GM04503 (cell line): ENCODE results near the gene PIAS4.

ENCODE experiments used
- DNase-seq: peaks from one replicate; pipeline ENCODE4 v3.0.0-alpha.2; 2012; ENCODE audit warnings: low read depth

The PIAS4 gene

GRCh38 chr19:4059891-4060620, 52.5 kb downstream of the PIAS4 start:
- no peak for DNase-seq

GRCh38 chr19:4060621-4061177, 53.2 kb downstream of the PIAS4 start:
- no peak for DNase-seq

GRCh38 chr19:4061178-4061682, 53.7 kb downstream of the PIAS4 start:
- no peak for DNase-seq

- DNase-seq: no peak
These were observed 54.3 kb downstream of the PIAS4 start for GRCh38 chr19:4061683-4062418.

- DNase-seq: no peak
These were observed 55.2 kb downstream of the PIAS4 start for GRCh38 chr19:4062419-4063368.

- DNase-seq: no peak
These were observed 56.0 kb downstream of the PIAS4 start for GRCh38 chr19:4063369-4064148.

GRCh38 chr19:4064149-4064495, 56.6 kb downstream of the PIAS4 start:
- no peak for DNase-seq

- no peak for DNase-seq
These were observed 57.1 kb downstream of the PIAS4 start for GRCh38 chr19:4064496-4065260.

GRCh38 chr19:4065430-4066175, 58.1 kb downstream of the PIAS4 start:
- DNase-seq: peak; percentile 54

- no peak for DNase-seq
These were observed 58.7 kb downstream of the PIAS4 start for GRCh38 chr19:4066176-4066606.

GRCh38 chr19:4066682-4067395, 59.3 kb downstream of the PIAS4 start, which contains the start of gene ZBTB7A:
Gene ZBTB7A (minus strand): TSS chr19:4066899. CDS start chr19:4055232, 11,667 bp downstream.
- no peak for DNase-seq

- no peak for DNase-seq
These were observed 60.0 kb downstream of the PIAS4 start for GRCh38 chr19:4067396-4068046.

GRCh38 chr19:4068047-4068966, 60.8 kb downstream of the PIAS4 start:
- DNase-seq: no peak

- no peak for DNase-seq
These were observed 61.9 kb downstream of the PIAS4 start for GRCh38 chr19:4069331-4069959.

- DNase-seq: no peak
These were observed 64.1 kb downstream of the PIAS4 start for GRCh38 chr19:4071610-4072009.

- DNase-seq: no peak
These were observed 67.8 kb downstream of the PIAS4 start for GRCh38 chr19:4075373-4075772.

GRCh38 chr19:4077007-4077374, 69.5 kb downstream of the PIAS4 start:
- no peak for DNase-seq
